Ovary (tissue), 9 donors: ENCODE measurements around the gene SNX9. TPM values are rescaled to one million over a fixed set of nuclear protein-coding genes. Genes with fewer than 3 reads are reported as not detected.

Experiments
- DNase-seq, 5 donors: peaks; one replicate each; pipeline ENCODE4 v3.0.0-alpha.2; 2019 to 2020
- H3K27ac ChIP-seq, 2 donors: fragments of 200-600 bp; one replicate each; pipeline versions ENCODE4 v1.5.1 to v1.8.0; 2019 to 2022
- H3K27me3 ChIP-seq: fragments of 200-600 bp; one replicate; pipeline ENCODE4 v1.8.0; 2022
- H3K36me3 ChIP-seq: fragments of 200-600 bp; sonication (generic); one replicate; pipeline ENCODE4 v1.5.1; 2019
- H3K4me1 ChIP-seq: one replicate; pipeline ENCODE4 v1.8.1; 2013; ENCODE audit warnings: mild to moderate bottlenecking, moderate library complexity; ENCODE audit not compliant: insufficient read depth
- H3K4me3 ChIP-seq: fragments of 200-600 bp; sonication (generic); one replicate; pipeline ENCODE4 v1.5.1; 2017
- H3K9me3 ChIP-seq, 2 donors: fragments of 200-600 bp in 1 of 2; sonication (generic) in 1 of 2; one replicate each; pipeline versions ENCODE4 v1.5.1 to v1.8.1; 2013 to 2019; ENCODE audit warnings: mild to moderate bottlenecking in 1 of 2, moderate library complexity in 1 of 2
- EP300 ChIP-seq: sonication (generic); formaldehyde crosslinking; IDR thresholded peaks from one replicate; pipeline ENCODE4 v1.6.1; 2017; ENCODE audit warnings: antibody characterized with exemption
- POLR2A ChIP-seq: fragments of 450-650 bp; IDR thresholded peaks from one replicate; pipeline ENCODE4 v1.6.1; 2017; ENCODE audit warnings: antibody characterized with exemption, mild to moderate bottlenecking, moderate library complexity
- WGBS, 3 donors: extraction: QIAGEN DNeasy Blood & Tissue Kit in 1 of 3; methylation state at CpG; one replicate each; pipeline versions ENCODE4 v1.1.5 to v1.1.7; 2013 to 2017; 5-methylcytosine and 5-hydroxymethylcytosine counted together
- intact Hi-C, 4 donors: fragments of 100-400 bp; cut with DNase I; formaldehyde crosslinking; loops; one replicate each; pipeline versions ENCODE4 v1.11.0 to v1.15.1; 2022 to 2023
- polyA plus RNA-seq, 2 donors: library from polyadenylated mRNA; stranded (reverse); fragments of 200-250 nt in 1 of 2; fragments of 350-450 nt in 1 of 2; fragmentation: Illumina TruSeq in 1 of 2; extraction: RNeasy Lipid Tissue Mini Kit (QIAGEN cat#74804) in 1 of 2; gene quantifications; one replicate each; pipeline ENCODE4 v1.2.3, GENCODE V29; 2013 to 2014
- total RNA-seq, 7 donors: library from RNA; depleted of rRNA in 2 of 7; stranded (reverse); fragments of >200 nt in 2 of 7; fragmentation: NEBNext Ultra II Directional in 3 of 7; extraction: Animal tissue kit (Norgen Biotek cat#: 25700) in 3 of 7; gene quantifications; one replicate each; pipeline versions ENCODE4 v1.1.0 to v1.2.4, GENCODE V29; 2016 to 2023
- TF ChIP-seq, protein P1 (sequence below), 3 donors: fragments of 450-650 bp in 2 of 3; fragments of 200-600 bp in 1 of 3; IDR thresholded peaks; one replicate each; pipeline versions ENCODE4 v1.5.1 to v1.8.0; 2016 to 2022; ENCODE audit warnings: antibody characterized with exemption in 3 of 3, mild to moderate bottlenecking in 1 of 3
- donor health status: DM: no; HTN: no; CAD: no; lungs with moderate emphysema.
- donor health status: DM: no; HTN: no; CAD: no.
- donor health status: Bipolar disorder and iron deficiency.
- donor health status: DM: yes; HTN: yes; CAD: no.
- donor health status: DM: no; HTN: no; CAD: no.
- donor health status: DM: yes; HTN: yes; CAD: no.

SNX9 gene
- total and polyA plus RNA-seq, 9 donors: 31.2 to 48.0 (median 38.7) TPM

DNA sequence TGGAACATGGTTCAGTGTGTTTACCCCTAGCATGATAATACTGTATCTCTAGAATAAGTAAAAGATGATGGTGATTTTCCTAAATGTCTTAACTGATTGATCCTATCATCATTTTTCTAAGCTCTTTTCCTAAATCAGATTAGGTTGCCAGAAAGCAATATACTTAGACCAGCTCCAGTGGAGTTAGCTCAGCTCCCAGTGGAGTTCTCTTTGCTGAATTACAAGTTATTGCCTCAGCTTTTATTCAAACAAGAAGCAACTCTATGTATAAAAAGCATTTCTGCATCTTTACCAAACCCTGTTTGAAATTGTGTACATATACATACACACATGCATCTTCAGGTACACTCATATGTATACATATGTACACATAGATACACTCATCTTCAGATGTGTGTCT lies 44.9 kb downstream of the SNX9 start:
- H3K9me3 ChIP-seq: no peaks in the 10 kb centered on the region
- no peaks in the 10 kb centered on the region for H3K27me3 ChIP-seq
- no peaks in the 10 kb centered on the region for H3K36me3 ChIP-seq
- H3K4me1 ChIP-seq: peaks cover 1% of the 10 kb centered on the region
- no peak for DNase-seq
- H3K27ac ChIP-seq: no peak overlapping the region
- intact Hi-C loops: loop anchor here in 1 of 4 donors (10.0 kb wide), 1 partner anchor 103 kb away; no protein-coding TSS in a partner anchor
- no peak overlapping the region for H3K4me3 ChIP-seq
- TF ChIP-seq EP300 (no peak), POLR2A (no peak)
- TF ChIP-seq, protein P1, sequence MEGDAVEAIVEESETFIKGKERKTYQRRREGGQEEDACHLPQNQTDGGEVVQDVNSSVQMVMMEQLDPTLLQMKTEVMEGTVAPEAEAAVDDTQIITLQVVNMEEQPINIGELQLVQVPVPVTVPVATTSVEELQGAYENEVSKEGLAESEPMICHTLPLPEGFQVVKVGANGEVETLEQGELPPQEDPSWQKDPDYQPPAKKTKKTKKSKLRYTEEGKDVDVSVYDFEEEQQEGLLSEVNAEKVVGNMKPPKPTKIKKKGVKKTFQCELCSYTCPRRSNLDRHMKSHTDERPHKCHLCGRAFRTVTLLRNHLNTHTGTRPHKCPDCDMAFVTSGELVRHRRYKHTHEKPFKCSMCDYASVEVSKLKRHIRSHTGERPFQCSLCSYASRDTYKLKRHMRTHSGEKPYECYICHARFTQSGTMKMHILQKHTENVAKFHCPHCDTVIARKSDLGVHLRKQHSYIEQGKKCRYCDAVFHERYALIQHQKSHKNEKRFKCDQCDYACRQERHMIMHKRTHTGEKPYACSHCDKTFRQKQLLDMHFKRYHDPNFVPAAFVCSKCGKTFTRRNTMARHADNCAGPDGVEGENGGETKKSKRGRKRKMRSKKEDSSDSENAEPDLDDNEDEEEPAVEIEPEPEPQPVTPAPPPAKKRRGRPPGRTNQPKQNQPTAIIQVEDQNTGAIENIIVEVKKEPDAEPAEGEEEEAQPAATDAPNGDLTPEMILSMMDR (IDR thresholded peaks at IDR 0.05): no peak

DNA sequence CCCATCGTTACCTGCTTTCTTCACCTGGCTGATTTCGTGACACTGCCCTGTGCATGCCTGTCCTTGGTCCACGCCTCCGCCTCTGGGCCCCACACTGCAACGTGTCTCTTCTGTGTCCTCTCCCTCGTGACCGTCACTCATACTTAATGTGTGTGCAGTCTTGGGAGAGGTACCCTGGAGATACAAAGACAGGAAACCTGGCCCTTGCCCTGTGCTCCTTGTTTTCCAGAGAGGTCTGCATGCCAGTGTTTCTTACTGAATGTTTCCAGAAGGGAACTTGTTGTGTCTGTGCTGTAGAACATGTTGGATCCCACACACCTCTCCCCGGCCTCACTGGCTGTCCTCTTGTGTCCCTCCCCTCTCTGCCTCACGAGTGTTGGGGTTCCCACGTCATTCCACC lies 45.8 kb downstream of the SNX9 start:
- Histone ChIP-seq H3K4me1 (peaks cover 1% of the 10 kb centered on the region), H3K27me3 (no peaks in the 10 kb centered on the region), H3K4me3 (no peak overlapping the region), H3K36me3 (no peaks in the 10 kb centered on the region), H3K27ac (no peak overlapping the region), H3K9me3 (no peaks in the 10 kb centered on the region)
- WGBS, 3 donors: 82 to 84% (median 83%) methylated on average over 10 of the region's 10 CpGs
- no peak for DNase-seq
- no peak for TF ChIP-seq EP300
- TF ChIP-seq, protein P1 (IDR thresholded peaks at IDR 0.05): no peak
- TF ChIP-seq POLR2A: no peak
- intact Hi-C loops: loop anchor here in 1 of 4 donors (10.0 kb wide), 1 partner anchor 104 kb away; no protein-coding TSS in a partner anchor

DNA sequence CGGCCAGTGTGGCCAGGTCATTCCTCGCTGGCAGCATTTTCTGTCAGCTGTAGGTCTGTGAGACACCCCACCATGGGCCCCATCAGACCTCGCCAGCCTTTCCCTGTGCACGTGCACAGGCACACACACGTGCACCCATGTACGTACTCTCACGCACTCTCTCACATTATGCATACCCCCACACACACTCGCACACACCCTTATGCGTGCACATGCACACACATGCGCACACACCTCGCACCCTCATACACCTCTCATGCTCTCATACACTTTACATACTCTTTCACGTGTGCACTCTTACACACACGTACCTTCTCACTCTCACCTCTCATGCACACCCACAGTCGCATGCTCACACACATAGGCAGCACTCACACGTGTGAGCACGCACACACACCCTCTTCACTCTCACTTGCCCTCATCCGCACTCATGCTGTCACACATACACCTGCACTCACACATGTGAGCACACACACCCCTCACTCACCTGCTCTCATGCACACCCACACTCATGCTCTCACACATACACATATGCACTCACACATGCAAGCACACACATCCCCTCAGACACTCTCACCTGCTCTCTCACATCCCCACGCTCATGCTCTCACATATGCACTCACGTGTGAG lies 46.7 kb downstream of the SNX9 start:
- H3K36me3 ChIP-seq: no peaks in the 10 kb centered on the region
- intact Hi-C loops: loop anchor here in 1 of 4 donors (10.0 kb wide), 1 partner anchor 105 kb away; no protein-coding TSS in a partner anchor
- H3K9me3 ChIP-seq: no peaks in the 10 kb centered on the region
- no peaks in the 10 kb centered on the region for H3K4me1 ChIP-seq
- DNase-seq: no peak
- 91 to 93% (median 93%) methylated on average over 19 of the region's 19 CpGs for WGBS, 3 donors
- TF ChIP-seq, protein P1 (IDR thresholded peaks at IDR 0.05): no peak
- no peak for TF ChIP-seq POLR2A
- H3K4me3 ChIP-seq: no peak overlapping the region
- H3K27ac ChIP-seq: no peak overlapping the region
- no peaks in the 10 kb centered on the region for H3K27me3 ChIP-seq

DNA sequence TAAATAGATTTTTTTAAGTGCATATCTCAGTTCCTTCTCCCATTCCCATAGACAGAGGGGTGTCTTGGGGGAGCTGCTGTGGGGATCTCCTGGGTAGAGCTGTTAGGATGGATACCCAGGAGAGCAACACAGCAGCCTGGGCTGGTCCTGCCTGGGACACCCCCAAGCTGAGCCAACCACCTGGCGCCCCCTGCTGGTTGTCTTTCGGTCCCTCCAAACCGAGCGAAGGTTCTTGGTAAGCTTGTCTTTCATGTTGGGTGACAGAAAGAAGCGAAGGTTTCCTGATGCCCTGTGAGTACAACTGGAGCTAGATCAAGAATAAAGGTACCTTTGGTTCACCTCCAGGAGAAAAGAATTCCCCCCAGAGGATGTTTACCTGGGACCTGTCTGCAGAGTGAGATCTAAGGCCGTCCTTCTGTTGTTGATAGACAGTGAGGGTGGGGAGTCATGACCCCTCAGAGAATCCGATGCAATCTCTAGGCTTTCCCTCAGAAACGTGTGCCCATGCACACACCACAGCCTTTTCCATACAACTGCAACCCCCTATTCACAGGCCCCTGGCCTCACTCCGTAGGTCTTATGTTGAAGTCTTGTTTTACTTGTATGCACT lies 50.8 kb downstream of the SNX9 start:
- TF ChIP-seq EP300: no peak
- TF ChIP-seq, protein P1 (IDR thresholded peaks at IDR 0.05): peak in 2 of 3 donors; percentile 38 to 53
- Histone ChIP-seq H3K4me3 (no peak overlapping the region), H3K27ac (no peak overlapping the region), H3K9me3 (no peaks in the 10 kb centered on the region), H3K36me3 (no peaks in the 10 kb centered on the region), H3K27me3 (no peaks in the 10 kb centered on the region), H3K4me1 (no peaks in the 10 kb centered on the region)
- intact Hi-C loops: no loop called here
- DNase-seq: peak; percentile 49 to 74 (median 68)
- WGBS, 3 donors: 68 to 69% (median 69%) methylated on average over 9 of the region's 9 CpGs
